GM23338 (cell line): Measurements from ENCODE around the gene CUX1. TPM values are rescaled to one million over a fixed set of nuclear protein-coding genes. Genes with fewer than 3 reads are reported as not detected.

Source experiments
- ATAC-seq: fragments of 200-7000 bp; cut with Tn5 transposase; 3 replicates; pipeline ENCODE4 v1.9.1; 2020
- DNase-seq: peaks from one replicate; pipeline ENCODE4 v3.0.0-alpha.2; 2015; ENCODE audit warnings: low spot score
- H2AFZ ChIP-seq: fragments of 200-600 bp; sonication (generic); 2 replicates; pipeline ENCODE4 v1.8.0; 2016; ENCODE audit warnings: antibody characterized with exemption, mild to moderate bottlenecking, moderate library complexity
- H3F3A ChIP-seq: fragments of 200-600 bp; sonication (generic); replicated peaks from 2 replicates; pipeline ENCODE4 v1.8.0; 2017; ENCODE audit warnings: antibody characterized with exemption, mixed run types, low read depth
- H3K27ac ChIP-seq: fragments of 200-600 bp; sonication (generic); 2 replicates; pipeline ENCODE4 v1.6.1; 2016; ENCODE audit warnings: low read depth
- H3K27me3 ChIP-seq: fragments of 200-600 bp; sonication (generic); 2 replicates; pipeline ENCODE4 v1.8.0; 2016; ENCODE audit warnings: mild to moderate bottlenecking, mixed run types, moderate library complexity; ENCODE audit not compliant: insufficient read depth
- H3K36me3 ChIP-seq: fragments of 200-600 bp; sonication (generic); 2 replicates; pipeline ENCODE4 v1.8.0; 2016; ENCODE audit warnings: mild to moderate bottlenecking; ENCODE audit not compliant: insufficient read depth
- H3K4me1 ChIP-seq: fragments of 200-600 bp; sonication (generic); 2 replicates; pipeline ENCODE4 v1.8.0; 2016; ENCODE audit warnings: mild to moderate bottlenecking, moderate library complexity; ENCODE audit not compliant: insufficient read depth
- H3K4me2 ChIP-seq: fragments of 200-600 bp; sonication (generic); 2 replicates; pipeline ENCODE4 v1.7.1; 2017; ENCODE audit warnings: mixed run types
- H3K4me3 ChIP-seq: fragments of 200-600 bp; sonication (generic); 2 replicates; pipeline ENCODE4 v1.6.1; 2016; ENCODE audit warnings: mixed run types
- H3K79me2 ChIP-seq: fragments of 200-600 bp; sonication (generic); replicated peaks from 2 replicates; pipeline ENCODE4 v1.8.0; 2017; ENCODE audit warnings: mild to moderate bottlenecking; ENCODE audit not compliant: insufficient read depth
- H3K9me2 ChIP-seq: fragments of 200-600 bp; sonication (generic); 2 replicates; pipeline ENCODE4 v1.8.0; 2017; ENCODE audit not compliant: insufficient read depth
- H4K20me1 ChIP-seq: fragments of 200-600 bp; sonication (generic); replicated peaks from 2 replicates; pipeline ENCODE4 v1.8.0; 2017; ENCODE audit warnings: mild to moderate bottlenecking; ENCODE audit not compliant: insufficient read depth
- H3K27ac Mint-ChIP-seq: 2 replicates; pipeline ENCODE4 v1.8.0; 2020; ENCODE audit warnings: inconsistent platforms, mild to moderate bottlenecking, moderate library complexity, mixed read lengths
- H3K27me3 Mint-ChIP-seq: 3 replicates; pipeline ENCODE4 v1.8.0; 2022; ENCODE audit warnings: low read depth, mild to moderate bottlenecking, moderate library complexity, mixed read lengths, inconsistent platforms; ENCODE audit not compliant: insufficient read depth, poor library complexity
- H3K36me3 Mint-ChIP-seq: 3 replicates; pipeline ENCODE4 v1.8.0; 2021; ENCODE audit warnings: low read depth, mild to moderate bottlenecking, inconsistent platforms, moderate library complexity, mixed read lengths
- H3K4me1 Mint-ChIP-seq: 3 replicates; pipeline ENCODE4 v1.8.0; 2020; ENCODE audit warnings: mild to moderate bottlenecking, inconsistent platforms, mixed read lengths
- H3K4me3 Mint-ChIP-seq: 3 replicates; pipeline ENCODE4 v1.8.0; 2021; ENCODE audit warnings: moderate library complexity, mild to moderate bottlenecking, inconsistent platforms, mixed read lengths
- H3K9me3 Mint-ChIP-seq: 3 replicates; pipeline ENCODE4 v1.8.0; 2020; ENCODE audit warnings: moderate library complexity, mild to moderate bottlenecking, inconsistent platforms, mixed read lengths
- CREB1 ChIP-seq: fragments of 250-450 bp; sonication (Bioruptor Pico); IDR thresholded peaks from 2 replicates; pipeline ENCODE4 v1.5.0; 2020; ENCODE audit warnings: low read depth, mild to moderate bottlenecking, moderate library complexity
- EZH2 ChIP-seq: fragments of 200-600 bp; sonication (generic); IDR thresholded peaks from one replicate; pipeline ENCODE4 v1.8.0; 2017; ENCODE audit warnings: antibody characterized with exemption, mild to moderate bottlenecking, low read depth; ENCODE audit not compliant: unreplicated experiment
- EZH2phosphoT487 ChIP-seq: fragments of 200-600 bp; sonication (generic); IDR thresholded peaks from one replicate; pipeline ENCODE4 v1.8.1; 2018; ENCODE audit warnings: antibody characterized with exemption; ENCODE audit not compliant: unreplicated experiment
- JUNB ChIP-seq: IDR thresholded peaks from one replicate; pipeline ENCODE4 v1.6.1; 2016; ENCODE audit warnings: antibody characterized with exemption; ENCODE audit not compliant: unreplicated experiment
- NANOG ChIP-seq: IDR thresholded peaks from 2 replicates; pipeline ENCODE4 v1.6.1; 2016; ENCODE audit warnings: antibody characterized with exemption, borderline replicate concordance
- POLR2AphosphoS5 ChIP-seq: IDR thresholded peaks from 2 replicates; pipeline ENCODE4 v1.6.1; 2016; ENCODE audit warnings: antibody characterized with exemption, low read depth
- STAT1 ChIP-seq: IDR thresholded peaks from one replicate; pipeline ENCODE4 v1.6.1; 2016; ENCODE audit warnings: antibody characterized with exemption; ENCODE audit not compliant: unreplicated experiment
- ZNF114 ChIP-seq: fragments of 250-450 bp; sonication (Bioruptor Pico); IDR thresholded peaks from 2 replicates; pipeline ENCODE4 v1.5.0; 2020; ENCODE audit warnings: mild to moderate bottlenecking, moderate library complexity
- ZNF331 ChIP-seq: fragments of 250-450 bp; sonication (Bioruptor Pico); IDR thresholded peaks from 2 replicates; pipeline ENCODE4 v1.5.0; 2020; ENCODE audit warnings: low read depth, mild to moderate bottlenecking, moderate library complexity
- polyA plus RNA-seq: library from polyadenylated mRNA; unstranded; fragments of >200 nt; fragmentation: Nextera tagmentation; extraction: Ambion mirVana; gene quantifications from 2 replicates; pipeline ENCODE4 v1.2.1, GENCODE V29; 2016
- total RNA-seq: library from RNA; depleted of rRNA; stranded (reverse); fragments of >200 nt; shearing (Covaris generic); gene quantifications from 2 replicates; pipeline ENCODE4 v1.2.3, GENCODE V29; 2014
- TF ChIP-seq, protein P1 (sequence below), 2 experiments: fragments of 200-600 bp in 1 of 2; sonication (generic) in 1 of 2; conservative IDR thresholded peaks; 2 replicates each; pipeline versions ENCODE4 v1.5.1 to v1.6.1; 2016 to 2017; ENCODE audit warnings: antibody characterized with exemption in 2 of 2, low read depth in 2 of 2, mild to moderate bottlenecking in 2 of 2, moderate library complexity in 1 of 2
- TF ChIP-seq, protein P2 (sequence below): IDR thresholded peaks from one replicate; pipeline ENCODE4 v1.6.1; 2018; ENCODE audit warnings: antibody characterized with exemption; ENCODE audit not compliant: unreplicated experiment
- TF ChIP-seq, protein P3 (sequence below): IDR thresholded peaks from 2 replicates; pipeline ENCODE4 v1.6.1; 2016; ENCODE audit warnings: antibody characterized with exemption
- TF ChIP-seq, protein P4 (sequence below): fragments of 250-450 bp; sonication (Bioruptor Pico); IDR thresholded peaks from 2 replicates; pipeline ENCODE4 v1.5.0; 2020; ENCODE audit warnings: mild to moderate bottlenecking, moderate library complexity

Gene CUX1
- total and polyA plus RNA-seq, 2 experiments from 2014 or later = 49.9 to 64.0 TPM

DNA sequence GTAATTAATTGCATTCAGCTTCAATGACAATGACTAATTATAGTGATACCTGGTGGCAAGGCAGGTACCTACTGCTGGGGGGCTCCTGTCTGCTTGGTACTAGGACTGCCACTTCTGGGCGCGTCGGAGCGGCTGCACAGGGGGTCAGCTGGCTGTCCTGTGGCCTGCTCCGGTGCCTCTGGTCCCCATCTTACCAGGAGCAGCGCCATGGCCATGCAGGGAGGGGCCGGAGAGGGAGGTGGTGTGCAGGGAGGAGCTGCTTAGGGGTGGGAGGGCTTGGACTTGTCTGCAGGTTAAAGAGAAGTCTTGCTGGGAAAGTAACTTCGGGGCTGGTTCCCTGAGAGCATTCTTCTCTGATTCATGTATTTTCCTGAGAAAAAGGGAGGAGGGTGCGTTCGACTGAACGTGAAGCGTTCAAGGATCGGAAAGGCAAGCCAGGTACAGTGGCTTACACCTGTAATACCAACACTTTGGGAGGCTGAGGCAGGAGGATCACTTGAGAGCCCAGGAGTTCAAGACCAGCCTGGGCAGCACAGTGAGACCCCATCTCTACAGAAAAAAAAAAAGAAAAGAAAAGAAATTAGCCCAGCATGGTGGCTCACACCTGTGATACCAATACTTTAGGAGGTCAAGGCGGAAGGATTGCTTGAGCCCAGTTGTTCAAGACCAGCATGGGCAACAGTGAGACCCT, 15.4 kb downstream of the CUX1 start:
- H2AFZ ChIP-seq = no peak overlapping the region
- no peaks in the 10 kb centered on the region for H3K9me2 ChIP-seq
- no peak overlapping the region for H3K27ac ChIP-seq
- Mint-ChIP-seq H3K9me3 (peaks cover 4% of the 10 kb centered on the region; the same call in 1 of the 3 replicates), H3K36me3 (peaks cover 14% of the 10 kb centered on the region), H3K27ac (0 out of 2 replicates have a peak overlapping the region, but pooled peaks have one; percentile 27), H3K4me1 (peaks cover 29% of the 10 kb centered on the region), H3K4me3 (no peak overlapping the region), H3K27me3 (peaks cover 6% of the 10 kb centered on the region)
- DNase-seq (no peak), ATAC-seq (no peak)
- 0 out of 2 replicates have a peak, but pooled peaks cover 5% of the 10 kb centered on the region for H3F3A ChIP-seq
- H3K4me3 ChIP-seq = no peak overlapping the region
- no peaks in the 10 kb centered on the region for H3K36me3 ChIP-seq
- TF ChIP-seq, protein P1, sequence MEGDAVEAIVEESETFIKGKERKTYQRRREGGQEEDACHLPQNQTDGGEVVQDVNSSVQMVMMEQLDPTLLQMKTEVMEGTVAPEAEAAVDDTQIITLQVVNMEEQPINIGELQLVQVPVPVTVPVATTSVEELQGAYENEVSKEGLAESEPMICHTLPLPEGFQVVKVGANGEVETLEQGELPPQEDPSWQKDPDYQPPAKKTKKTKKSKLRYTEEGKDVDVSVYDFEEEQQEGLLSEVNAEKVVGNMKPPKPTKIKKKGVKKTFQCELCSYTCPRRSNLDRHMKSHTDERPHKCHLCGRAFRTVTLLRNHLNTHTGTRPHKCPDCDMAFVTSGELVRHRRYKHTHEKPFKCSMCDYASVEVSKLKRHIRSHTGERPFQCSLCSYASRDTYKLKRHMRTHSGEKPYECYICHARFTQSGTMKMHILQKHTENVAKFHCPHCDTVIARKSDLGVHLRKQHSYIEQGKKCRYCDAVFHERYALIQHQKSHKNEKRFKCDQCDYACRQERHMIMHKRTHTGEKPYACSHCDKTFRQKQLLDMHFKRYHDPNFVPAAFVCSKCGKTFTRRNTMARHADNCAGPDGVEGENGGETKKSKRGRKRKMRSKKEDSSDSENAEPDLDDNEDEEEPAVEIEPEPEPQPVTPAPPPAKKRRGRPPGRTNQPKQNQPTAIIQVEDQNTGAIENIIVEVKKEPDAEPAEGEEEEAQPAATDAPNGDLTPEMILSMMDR (conservative IDR thresholded peaks at IDR 0.05; ENCODE audit: low read depth in 2 of 2) = no peak
- TF ChIP-seq POLR2AphosphoS5 (no peak), EZH2phosphoT487 (no peak), EZH2 (no peak), JUNB (no peak), ZNF331 (CRISPR knock-in tag) (no peak), ZNF114 (no peak), CREB1 (no peak), STAT1 (no peak), NANOG (no peak)
- TF ChIP-seq, protein P2, sequence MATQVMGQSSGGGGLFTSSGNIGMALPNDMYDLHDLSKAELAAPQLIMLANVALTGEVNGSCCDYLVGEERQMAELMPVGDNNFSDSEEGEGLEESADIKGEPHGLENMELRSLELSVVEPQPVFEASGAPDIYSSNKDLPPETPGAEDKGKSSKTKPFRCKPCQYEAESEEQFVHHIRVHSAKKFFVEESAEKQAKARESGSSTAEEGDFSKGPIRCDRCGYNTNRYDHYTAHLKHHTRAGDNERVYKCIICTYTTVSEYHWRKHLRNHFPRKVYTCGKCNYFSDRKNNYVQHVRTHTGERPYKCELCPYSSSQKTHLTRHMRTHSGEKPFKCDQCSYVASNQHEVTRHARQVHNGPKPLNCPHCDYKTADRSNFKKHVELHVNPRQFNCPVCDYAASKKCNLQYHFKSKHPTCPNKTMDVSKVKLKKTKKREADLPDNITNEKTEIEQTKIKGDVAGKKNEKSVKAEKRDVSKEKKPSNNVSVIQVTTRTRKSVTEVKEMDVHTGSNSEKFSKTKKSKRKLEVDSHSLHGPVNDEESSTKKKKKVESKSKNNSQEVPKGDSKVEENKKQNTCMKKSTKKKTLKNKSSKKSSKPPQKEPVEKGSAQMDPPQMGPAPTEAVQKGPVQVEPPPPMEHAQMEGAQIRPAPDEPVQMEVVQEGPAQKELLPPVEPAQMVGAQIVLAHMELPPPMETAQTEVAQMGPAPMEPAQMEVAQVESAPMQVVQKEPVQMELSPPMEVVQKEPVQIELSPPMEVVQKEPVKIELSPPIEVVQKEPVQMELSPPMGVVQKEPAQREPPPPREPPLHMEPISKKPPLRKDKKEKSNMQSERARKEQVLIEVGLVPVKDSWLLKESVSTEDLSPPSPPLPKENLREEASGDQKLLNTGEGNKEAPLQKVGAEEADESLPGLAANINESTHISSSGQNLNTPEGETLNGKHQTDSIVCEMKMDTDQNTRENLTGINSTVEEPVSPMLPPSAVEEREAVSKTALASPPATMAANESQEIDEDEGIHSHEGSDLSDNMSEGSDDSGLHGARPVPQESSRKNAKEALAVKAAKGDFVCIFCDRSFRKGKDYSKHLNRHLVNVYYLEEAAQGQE = no peak
- TF ChIP-seq, protein P3, sequence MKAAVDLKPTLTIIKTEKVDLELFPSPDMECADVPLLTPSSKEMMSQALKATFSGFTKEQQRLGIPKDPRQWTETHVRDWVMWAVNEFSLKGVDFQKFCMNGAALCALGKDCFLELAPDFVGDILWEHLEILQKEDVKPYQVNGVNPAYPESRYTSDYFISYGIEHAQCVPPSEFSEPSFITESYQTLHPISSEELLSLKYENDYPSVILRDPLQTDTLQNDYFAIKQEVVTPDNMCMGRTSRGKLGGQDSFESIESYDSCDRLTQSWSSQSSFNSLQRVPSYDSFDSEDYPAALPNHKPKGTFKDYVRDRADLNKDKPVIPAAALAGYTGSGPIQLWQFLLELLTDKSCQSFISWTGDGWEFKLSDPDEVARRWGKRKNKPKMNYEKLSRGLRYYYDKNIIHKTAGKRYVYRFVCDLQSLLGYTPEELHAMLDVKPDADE = no peak
- TF ChIP-seq, protein P4, sequence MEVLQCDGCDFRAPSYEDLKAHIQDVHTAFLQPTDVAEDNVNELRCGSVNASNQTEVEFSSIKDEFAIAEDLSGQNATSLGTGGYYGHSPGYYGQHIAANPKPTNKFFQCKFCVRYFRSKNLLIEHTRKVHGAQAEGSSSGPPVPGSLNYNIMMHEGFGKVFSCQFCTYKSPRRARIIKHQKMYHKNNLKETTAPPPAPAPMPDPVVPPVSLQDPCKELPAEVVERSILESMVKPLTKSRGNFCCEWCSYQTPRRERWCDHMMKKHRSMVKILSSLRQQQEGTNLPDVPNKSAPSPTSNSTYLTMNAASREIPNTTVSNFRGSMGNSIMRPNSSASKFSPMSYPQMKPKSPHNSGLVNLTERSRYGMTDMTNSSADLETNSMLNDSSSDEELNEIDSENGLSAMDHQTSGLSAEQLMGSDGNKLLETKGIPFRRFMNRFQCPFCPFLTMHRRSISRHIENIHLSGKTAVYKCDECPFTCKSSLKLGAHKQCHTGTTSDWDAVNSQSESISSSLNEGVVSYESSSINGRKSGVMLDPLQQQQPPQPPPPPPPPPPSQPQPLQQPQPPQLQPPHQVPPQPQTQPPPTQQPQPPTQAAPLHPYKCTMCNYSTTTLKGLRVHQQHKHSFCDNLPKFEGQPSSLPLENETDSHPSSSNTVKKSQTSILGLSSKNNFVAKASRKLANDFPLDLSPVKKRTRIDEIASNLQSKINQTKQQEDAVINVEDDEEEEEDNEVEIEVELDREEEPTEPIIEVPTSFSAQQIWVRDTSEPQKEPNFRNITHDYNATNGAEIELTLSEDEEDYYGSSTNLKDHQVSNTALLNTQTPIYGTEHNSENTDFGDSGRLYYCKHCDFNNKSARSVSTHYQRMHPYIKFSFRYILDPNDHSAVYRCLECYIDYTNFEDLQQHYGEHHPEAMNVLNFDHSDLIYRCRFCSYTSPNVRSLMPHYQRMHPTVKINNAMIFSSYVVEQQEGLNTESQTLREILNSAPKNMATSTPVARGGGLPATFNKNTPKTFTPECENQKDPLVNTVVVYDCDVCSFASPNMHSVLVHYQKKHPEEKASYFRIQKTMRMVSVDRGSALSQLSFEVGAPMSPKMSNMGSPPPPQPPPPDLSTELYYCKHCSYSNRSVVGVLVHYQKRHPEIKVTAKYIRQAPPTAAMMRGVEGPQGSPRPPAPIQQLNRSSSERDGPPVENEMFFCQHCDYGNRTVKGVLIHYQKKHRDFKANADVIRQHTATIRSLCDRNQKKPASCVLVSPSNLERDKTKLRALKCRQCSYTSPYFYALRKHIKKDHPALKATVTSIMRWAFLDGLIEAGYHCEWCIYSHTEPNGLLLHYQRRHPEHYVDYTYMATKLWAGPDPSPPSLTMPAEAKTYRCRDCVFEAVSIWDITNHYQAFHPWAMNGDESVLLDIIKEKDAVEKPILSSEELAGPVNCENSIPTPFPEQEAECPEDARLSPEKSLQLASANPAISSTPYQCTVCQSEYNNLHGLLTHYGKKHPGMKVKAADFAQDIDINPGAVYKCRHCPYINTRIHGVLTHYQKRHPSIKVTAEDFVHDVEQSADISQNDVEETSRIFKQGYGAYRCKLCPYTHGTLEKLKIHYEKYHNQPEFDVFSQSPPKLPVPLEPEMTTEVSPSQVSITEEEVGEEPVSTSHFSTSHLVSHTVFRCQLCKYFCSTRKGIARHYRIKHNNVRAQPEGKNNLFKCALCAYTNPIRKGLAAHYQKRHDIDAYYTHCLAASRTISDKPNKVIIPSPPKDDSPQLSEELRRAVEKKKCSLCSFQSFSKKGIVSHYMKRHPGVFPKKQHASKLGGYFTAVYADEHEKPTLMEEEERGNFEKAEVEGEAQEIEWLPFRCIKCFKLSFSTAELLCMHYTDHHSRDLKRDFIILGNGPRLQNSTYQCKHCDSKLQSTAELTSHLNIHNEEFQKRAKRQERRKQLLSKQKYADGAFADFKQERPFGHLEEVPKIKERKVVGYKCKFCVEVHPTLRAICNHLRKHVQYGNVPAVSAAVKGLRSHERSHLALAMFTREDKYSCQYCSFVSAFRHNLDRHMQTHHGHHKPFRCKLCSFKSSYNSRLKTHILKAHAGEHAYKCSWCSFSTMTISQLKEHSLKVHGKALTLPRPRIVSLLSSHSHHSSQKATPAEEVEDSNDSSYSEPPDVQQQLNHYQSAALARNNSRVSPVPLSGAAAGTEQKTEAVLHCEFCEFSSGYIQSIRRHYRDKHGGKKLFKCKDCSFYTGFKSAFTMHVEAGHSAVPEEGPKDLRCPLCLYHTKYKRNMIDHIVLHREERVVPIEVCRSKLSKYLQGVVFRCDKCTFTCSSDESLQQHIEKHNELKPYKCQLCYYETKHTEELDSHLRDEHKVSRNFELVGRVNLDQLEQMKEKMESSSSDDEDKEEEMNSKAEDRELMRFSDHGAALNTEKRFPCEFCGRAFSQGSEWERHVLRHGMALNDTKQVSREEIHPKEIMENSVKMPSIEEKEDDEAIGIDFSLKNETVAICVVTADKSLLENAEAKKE (CRISPR knock-in tag) = no peak
- H3K79me2 ChIP-seq = peaks cover 100% of the 10 kb centered on the region
- H3K4me2 ChIP-seq = no peak overlapping the region
- H4K20me1 ChIP-seq = peaks cover 66% of the 10 kb centered on the region
- peaks cover 14% of the 10 kb centered on the region for H3K4me1 ChIP-seq
- no peaks in the 10 kb centered on the region for H3K27me3 ChIP-seq
